Hepatic stellate cell (primary cell): ENCODE measurements around the gene ZBTB46.
"Not testable (repeated sequence)": the region's sequence is repeated elsewhere in the genome, so short reads cannot be mapped to it uniquely, and the experiment has no call there.

Experiments used
- DNase-seq: peaks from one replicate; pipeline ENCODE4 v3.0.0; 2011; ENCODE audit warnings: low spot score

Gene ZBTB46

DNA sequence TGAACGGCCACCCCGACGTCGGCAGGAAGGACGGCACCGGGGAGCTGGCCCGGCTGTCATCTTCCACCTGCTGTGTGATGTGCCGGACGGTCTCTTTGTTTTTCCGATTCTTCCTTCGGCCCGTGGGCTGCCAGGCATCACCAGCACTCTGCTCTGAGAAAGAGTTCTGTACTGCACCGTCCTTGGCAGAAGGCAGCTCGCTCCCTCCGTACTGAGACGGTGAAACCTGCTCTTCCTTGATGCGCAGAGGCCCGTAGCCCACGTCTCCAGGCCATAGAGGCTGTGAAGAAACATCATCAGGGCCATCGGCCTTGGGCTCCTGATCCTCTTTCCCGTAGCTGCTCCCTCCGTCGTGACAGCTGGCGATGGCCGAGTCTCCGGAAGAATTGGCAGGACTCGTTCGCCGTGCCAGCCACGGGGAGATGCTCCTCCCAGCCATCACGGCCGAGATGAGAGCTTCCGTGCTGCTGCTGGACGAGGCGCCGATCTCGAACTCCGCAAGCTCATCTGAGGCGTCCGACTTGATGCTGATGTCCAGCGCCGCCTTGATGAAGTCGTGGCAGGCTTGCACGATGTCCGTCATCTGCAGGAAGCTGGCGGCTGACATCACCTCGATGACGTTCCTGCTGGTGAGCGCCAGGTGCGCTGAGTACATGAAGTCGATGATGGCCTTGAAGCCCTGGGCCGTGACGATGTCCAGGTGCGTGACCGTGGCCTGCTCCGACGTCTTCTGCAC lies 41.1 kb downstream of the ZBTB46 start:
- DNase-seq = no peak

DNA sequence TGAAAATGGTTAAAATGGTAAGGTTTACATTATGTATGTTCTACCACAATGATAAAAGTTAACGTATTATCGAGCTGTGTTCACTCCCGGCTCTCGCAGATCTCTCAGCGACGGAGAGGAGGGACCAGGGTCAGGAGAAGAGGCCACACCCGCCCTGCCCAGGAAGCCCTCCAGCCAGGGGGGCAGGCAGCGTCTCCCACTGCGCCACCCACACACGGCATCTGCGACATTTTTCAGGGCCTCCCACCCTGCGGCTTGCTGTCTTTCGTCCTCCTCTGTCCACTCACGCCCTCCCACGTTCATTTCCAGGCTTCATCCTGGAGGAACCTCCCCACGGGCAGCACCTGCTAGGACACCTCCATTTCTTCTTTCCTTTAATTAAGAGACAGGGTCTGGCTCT lies 43.3 kb downstream of the ZBTB46 start:
- DNase-seq = no peak

DNA sequence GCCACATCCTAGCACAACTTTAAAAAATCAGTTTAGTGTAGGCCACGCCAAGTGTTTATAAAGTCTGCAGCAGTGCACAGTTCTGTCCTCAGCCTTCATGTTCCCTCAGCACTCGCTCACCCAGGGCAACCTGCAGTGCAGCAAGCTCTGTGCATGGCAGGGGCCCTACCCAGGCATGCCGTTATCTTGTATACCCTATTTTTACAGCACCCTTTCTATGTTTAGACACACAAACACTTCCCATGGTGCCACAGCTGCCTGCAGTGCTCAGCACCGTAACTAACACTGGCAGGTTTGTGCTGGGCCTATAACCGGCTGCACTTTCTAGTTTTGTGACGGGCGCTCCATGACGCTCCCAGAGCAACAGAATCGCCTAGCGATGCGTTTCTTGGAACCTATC lies 43.8 kb downstream of the ZBTB46 start:
- no peak for DNase-seq

DNA sequence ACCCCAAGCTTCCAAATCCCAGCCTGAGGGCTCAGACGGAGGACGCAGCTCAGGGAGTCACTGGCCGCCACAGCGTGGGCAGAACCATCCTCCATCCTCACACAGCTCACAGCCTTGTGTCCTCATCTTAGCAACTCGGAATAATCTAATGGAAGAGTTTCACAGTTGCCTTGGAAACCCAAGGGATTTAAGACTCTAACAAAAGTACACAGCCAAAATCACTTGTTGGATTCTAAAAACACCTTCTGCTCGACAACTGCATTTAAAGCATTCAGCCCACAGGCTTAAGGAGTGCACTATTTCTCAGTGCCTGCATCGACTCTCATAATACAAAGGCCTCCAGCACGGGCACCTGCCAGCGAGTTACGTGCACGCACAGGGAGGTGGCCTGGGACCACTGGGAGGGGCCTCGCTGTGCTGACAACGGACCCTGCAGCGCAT lies 45.4 kb downstream of the ZBTB46 start:
- DNase-seq = no peak

DNA sequence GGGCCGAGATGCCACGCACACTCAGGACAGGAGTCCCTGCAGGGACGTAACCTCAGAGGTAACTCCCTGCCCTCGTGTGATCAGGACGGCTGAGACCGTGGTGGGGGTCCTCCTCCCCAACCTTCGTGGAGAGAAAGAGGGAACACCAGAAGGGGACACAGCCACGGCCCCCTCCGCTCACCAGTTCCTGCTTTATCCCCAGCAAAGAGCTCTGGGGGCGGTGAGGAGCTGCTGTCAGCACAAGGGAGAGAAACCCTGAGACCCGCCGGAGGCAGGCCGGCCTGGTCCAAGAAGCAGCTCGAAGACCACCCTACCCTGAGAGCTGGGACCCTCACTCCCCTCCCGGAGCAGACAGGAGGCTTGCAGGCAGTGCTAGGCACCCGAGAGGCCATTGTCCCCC lies 47.1 kb downstream of the ZBTB46 start:
- DNase-seq = no peak

DNA sequence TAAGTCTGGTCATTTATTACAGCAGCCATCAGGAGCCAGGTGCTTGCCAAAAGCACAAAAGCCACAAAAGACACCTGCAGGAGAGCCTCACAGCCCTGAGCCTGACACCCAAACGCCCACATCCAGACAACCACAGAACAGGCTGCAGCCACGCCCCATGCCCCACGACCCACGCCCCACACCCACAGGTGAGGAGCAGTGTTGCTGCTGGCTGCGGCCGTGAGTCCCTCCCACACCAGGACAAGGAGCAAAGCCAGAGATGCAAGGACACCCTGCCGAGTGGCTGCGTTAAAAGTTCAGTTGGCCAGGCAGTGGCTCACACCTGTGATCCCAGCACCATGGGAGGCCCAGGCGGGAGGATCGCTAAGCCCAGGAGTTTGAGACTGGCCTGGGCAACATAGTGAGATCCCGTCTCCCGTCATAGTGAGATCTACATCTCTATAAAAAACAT lies 48.5 kb downstream of the ZBTB46 start:
- DNase-seq = no peak

DNA sequence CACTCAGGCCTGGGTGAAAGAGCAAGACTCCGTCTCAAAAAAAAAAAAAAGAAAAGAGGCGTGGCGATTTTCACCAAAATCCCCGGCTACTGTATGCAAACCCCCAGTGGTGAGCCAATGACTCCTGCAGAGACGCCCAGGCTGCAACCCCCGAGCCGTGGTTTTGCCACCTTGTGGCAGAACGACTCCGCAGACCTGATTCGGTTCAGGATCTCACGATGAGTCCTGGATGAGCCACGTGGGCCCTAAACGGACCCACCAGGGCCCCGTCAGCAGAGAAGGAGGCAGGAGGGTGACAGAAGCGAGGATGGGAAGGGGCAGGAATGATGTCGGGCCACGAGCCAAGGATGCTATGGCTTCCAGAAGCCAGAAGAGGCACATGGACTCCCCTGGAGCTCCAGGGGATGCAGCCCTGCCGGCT lies 49.0 kb downstream of the ZBTB46 start:
- no peak for DNase-seq

DNA sequence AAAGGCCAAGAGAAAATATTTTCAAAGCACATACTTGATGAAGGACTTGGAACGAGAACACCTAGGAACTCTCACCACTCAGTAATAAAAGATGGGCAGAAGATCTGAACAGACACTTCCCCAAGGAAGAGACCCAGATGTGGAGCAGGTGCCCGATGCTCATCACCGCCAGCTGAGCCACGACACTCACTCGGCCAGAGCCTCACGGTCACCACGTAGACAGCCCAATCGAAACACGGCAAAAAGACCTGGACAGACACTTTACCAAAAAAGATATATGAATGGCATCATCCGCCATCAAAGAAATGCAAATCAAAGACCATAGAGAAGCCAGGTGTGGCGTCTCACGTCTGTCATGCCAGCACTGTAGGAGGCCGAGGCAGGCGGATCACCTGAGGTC lies 49.9 kb downstream of the ZBTB46 start:
- DNase-seq = no peak

DNA sequence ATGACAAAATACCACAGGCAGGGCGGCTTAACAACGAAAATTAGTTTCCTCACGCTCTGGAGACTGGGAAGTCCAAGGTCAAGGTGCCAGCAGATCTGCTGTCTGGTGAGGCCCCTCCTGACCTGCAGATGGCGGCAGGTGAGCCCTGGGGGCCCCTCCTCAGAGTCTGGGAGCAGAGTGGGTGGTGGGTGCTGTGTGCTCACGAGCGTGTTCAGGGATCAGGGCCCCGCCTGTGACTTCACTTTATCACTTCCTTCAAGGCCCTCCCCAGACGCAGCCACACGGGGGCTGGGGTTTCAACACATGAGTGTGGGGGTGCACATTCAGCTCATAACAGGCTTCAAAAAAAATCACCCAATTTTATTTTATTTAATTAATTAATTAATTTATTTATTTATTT lies 52.2 kb downstream of the ZBTB46 start:
- no peak for DNase-seq

DNA sequence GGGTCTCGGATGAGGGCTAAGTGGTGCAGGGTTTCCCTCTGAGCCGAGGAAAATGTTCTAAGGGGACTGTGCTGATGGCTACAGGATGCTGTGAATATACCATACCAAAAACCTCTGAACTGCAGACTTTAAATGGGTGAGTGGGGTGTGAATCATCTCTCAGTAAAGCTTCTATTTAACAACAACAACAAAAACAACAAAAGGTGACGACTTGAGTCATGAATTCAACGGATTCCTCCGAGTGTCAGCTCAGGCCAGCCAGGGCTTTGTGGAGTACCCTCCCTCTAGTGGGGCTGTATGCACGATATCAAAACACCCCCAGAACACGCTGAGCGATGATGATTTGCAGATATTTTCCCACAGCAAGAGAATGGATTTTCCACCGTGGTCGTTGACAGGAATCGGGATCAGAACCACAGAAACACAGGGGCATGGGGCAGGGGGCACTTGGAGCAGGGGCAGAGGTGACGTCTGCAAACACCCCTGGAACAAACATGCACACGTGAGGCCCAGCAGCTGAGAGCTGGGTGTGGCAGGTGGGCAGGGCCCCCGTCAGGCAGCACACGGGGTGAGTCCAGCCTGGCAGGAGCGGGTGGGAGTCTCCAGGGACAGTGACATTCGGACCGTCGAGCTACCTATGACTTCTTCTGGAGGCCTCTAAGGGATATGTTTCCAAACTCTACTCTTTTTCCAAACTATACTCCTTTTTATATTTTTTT lies 52.9 kb downstream of the ZBTB46 start:
- DNase-seq = no peak

DNA sequence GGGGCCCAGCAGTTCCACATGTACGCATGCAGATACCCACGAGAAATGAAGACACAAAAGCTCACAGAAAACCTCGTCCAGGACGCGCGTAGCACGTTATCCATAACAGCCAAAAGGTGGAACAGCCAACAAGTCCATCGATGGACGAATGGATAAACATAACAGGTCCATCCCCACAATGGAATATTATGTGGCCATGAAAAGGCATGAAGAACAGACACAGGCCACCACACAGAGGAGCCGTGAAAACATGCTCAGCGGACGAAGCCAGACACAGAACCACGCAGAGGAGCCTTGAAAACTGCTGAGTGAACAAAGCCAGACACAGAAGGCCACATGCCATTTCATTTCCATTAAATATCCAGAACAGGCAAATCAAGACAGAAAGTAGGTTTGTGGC lies 53.5 kb downstream of the ZBTB46 start:
- no peak for DNase-seq

DNA sequence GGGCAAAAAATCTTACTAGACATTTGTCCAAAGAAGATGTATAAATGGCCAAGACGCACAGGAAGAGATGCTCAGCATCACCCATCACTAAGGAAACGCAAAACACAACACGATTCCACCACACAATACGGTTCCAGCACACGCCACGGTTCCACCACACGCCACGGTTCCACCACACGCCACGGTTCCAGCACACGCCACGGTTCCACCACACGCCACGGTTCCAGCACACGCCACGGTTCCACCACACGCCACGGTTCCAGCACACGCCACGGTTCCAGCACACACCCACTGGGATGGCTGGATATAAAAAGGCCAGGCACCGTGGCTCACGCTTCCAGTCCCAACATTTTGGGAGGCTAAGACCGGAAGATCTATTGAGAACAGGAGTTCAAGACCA lies 54.2 kb downstream of the ZBTB46 start:
- DNase-seq = not testable (repeated sequence)

DNA sequence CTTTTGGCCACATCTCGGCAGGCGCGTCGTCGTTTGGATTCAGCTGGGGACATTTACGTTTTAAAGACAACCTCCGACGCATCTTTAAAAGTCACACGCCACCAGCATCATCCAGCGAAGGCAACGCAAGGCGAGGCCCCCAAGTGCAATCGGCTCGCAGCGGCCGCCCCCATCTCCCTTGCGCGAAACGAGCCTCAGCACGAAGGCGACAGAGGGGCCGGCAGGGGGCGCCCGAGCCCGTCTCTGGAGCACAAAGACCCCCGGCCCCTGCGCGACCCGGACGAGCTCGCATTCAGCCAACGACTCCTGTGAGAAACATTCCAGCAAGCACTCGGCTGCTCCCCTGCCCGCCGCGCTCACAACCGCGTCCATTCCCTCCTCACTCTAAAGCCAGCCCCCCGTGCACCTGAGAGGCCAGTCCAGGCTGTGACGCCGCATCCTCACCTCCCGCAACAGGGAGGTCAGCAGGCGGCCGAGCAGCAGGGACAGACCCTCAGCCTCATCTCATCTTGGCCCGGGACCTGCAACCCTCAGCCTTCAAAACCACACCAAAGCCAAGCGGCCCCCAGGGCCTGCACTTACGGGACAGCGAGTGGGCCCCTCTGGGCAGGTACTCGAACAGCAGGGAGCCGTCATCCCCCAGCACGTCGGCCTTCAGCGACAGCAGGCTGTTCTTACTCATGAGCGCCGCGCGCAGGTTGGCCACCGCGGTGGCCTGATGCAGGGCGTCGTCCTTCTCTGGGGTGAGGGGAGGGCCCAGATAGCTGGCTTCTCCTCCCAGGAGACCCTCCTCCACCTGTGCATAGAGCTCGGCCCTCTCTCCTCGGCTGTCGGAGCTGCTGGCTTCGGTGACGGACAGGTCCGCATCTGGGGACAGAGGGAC lies 55.7 kb downstream of the ZBTB46 start:
- no peak for DNase-seq

DNA sequence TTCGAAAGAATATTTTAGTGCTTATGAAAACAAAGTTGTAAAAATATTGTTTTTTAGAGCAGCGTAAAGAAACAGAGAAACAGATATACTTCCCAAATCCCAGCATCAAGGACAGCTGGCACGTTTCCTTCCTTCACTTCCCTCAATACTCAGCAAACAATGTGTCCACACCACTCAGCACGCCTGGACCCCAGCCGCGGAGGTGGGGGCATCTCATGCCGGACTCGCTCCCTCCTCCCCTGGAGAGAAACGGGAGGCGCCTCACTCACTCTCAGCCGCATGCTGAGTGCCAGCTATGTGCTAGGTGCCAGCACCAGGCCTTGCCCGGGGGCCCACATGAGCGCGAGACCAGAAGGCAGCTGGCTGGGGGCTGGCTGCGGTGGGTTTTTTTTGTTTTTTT lies 56.8 kb downstream of the ZBTB46 start:
- no peak for DNase-seq

DNA sequence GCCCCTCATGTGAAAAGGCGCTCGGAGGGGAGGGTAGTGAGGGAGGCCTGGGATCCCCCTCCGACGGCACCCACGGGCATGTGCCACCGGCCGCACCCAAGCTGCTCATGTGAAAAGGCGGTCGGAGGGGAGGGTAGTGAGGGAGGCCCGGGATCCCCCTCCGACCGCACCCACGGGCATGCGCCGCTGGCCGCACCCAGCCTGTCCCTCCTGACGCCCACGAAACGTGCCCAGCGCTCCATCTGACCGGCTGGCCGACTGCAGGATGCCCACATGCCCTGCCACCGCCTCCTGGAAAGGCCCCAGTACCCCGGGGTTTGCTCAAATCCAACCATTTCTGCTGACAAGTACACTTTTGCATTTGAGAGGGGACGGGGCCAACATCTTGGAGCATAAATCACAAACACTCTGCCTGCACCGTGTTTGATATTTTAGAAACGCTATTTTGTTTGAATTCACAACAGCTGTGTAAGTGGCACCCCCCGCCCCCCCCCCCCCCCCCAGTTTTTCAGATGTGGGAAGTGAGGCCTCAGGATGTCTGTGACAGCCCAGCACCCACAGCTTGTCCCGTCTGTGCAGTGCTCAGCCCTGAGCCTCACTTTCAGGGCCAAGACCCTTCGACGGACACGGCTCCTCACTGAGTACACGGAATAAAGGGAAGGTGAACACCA lies 57.4 kb downstream of the ZBTB46 start:
- DNase-seq = no peak

DNA sequence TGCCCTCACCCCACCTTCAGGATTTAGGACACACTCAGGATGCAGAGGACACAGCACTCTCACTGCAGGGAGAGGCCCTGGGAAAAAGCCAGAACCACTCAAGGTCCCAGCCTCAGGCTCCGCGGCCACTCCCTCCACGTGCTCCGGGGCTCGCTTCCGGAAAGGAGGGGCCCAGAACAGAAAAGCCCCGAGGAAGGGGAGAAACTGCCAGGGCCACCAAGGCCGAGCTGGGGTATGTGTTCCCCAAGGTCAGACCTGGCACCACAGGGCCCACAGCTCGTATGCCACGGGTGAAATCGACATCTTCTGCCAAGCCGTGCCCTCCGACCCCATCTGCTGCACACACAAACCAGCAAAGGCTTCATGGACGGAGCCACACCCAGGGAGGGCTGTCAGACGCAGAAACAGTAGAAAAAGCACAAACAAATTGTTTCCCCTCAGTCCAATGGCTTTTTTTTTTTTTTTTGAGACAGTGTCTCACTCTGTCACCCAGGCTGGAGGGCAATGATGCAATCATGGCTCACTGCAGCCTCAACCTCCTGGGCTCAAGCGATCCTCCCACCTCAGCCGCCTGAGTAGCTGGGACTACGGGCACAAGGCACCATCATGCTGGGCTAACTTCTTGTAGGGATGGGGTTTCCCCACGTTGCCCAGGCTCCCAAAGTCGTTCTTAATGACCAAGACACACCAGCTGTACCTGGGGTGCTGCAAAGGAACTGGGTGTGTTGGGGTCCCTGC lies 58.1 kb downstream of the ZBTB46 start:
- peak; percentile 69 for DNase-seq

DNA sequence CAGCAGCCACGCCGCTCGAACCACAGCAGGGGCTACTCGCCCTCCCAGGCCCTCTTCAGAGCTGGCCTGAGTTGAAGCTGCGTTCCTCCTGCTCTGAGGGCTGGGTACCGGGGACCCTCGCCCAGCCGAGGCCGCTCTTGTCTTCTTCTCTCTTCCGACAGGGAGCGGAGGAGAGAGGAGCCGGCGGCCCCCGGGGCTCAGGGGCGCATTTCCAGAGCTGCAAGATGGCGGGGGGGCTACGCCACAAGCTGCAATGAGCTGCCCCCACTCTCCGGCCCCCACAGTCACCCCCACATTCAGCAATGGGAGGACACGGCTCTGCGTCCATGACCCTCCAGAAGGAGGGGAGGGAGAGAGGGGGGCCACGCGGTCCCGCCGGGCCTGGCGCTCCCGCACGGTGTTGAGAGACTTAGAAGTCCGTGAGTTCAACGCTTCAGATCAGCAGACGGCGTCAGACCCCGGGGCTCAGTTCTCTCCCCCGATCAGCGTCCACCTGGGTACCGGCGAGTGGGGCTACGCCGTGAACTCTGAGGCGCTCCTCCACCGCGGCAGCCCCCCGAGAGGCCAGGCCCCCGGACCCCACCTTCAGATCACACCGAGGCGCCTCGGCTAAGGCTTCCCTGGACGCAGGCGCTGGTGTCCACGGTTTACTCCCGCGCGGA lies 59.9 kb downstream of the ZBTB46 start:
- DNase-seq = no peak

DNA sequence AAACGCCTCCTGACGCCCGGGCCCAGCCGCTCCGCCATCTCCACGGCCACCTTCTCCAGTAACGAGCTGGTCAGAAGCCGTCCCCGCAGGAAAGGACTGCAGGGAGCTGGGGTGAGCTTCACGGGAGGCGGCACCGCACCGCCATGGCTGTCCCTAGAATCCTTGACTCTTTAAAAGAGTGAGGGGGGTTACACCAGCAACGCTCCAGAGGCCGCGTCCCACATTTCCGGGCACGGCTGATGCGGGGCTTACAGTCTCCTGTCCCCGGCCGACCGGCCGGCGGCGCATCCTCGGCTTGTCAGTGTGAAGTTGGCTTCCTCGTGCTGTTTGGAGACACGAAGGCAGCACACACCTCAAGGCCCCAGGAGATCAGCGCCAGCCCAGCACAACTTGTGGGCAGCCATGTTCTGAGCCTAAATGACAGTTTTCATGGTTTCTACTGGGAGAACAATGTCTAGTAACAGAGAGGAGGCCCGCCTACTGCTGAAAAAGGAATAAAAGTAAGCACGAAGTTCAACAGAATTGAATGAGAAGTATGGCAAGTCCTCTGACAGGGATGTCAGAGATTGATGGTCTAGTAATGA lies 61.1 kb downstream of the ZBTB46 start:
- DNase-seq = no peak

DNA sequence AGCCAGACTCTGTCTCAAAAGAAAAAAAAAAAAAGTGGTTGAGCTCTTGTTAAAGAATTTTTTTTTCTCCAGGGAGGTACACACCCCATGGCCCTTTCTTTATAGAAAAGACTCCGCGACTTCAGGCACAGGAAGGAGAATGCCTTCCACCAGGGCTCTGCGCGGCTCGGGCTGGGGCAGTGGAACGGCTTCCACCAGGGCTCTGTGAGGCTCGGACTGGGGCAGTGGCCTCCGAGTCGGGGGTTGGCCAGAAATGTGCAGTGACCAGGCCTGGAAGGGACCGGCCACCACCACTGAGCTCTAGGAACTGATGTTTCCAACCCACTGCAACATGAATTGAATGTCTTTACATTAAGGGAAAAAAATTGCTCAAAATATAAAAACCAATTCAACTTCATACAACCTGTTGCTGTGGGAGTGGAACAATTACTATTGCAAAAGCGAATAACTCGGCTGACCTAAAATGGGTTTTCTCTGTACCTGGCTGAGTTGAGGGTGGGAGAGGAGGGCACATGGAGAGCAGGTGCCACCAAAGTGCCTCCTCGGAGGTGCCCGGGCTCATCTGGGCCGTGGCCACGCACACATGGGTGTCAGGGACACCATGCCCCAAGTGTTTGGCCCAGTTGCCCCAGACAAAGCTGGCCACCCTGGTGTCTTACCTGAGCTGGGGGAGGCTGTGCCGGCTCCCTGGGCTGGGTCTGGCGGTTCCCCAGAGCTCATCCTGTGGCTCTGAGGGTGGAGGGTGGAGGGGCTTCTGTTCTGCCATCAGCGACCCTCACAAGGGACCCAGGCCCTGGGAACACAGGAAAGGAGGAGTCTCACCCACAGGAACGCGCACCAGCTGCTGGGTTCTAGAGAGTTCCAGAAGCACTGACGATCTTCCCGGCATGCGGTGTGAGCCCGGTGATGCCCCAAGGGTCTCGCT lies 62.2 kb downstream of the ZBTB46 start:
- no peak for DNase-seq
